Measurements from ENCODE around the gene BMPR1A. TPM values are rescaled to one million over a fixed set of nuclear protein-coding genes. Genes with fewer than 3 reads are reported as not detected.
"Not testable (repeated sequence)": the region's sequence is repeated elsewhere in the genome, so short reads cannot be mapped to it uniquely, and the experiment has no call there.

Gene BMPR1A
- total and polyA plus RNA-seq, 4 experiments from 2014 or later, result 4.7 to 21.0 (median 10.4) TPM

GRCh38 chr10:86929468-86930380 is 173.3 kb downstream of the BMPR1A start:
- Mint-ChIP-seq H3K4me1 (no peaks in the 10 kb centered on the region), H3K4me3 (no peak overlapping the region), H3K9me3 (no peaks in the 10 kb centered on the region), H3K27ac (peak overlapping the region in 1 of 7 donors; percentile 14), H3K27me3 (no peaks in the 10 kb centered on the region), H3K36me3 (peaks cover 6 to 8% of the 10 kb centered on the region in 2 donors)
- Histone ChIP-seq H3K36me3 (ENCODE audit: insufficient read depth, low read length) (no peaks in the 10 kb centered on the region), H3K4me3 (ENCODE audit: low read length in 2 of 2) (no peak overlapping the region), H3K4me1 (ENCODE audit: insufficient read depth, low read length) (no peaks in the 10 kb centered on the region), H3K27me3 (ENCODE audit: insufficient read depth, low read length) (no peaks in the 10 kb centered on the region), H3K27ac (ENCODE audit: low read depth, low read length) (no peak overlapping the region), H3K9me3 (ENCODE audit: control insufficient read depth in 1 of 2, low read length in 2 of 2) (no peaks in the 10 kb centered on the region)
- ChIA-PET CTCF (ENCODE audit: partially characterized antibody) (interaction anchor here (1.1 kb wide), 1 partner anchor 9 kb away, joined by 3 read pairs; no protein-coding TSS in a partner anchor), POLR2A (ENCODE audit: partially characterized antibody) (no interaction called here)
- intact Hi-C loops (cut with micrococcal nuclease), result no loop called here
- no peak for DNase-seq

- Mint-ChIP-seq H3K4me3 (no peak overlapping the region), H3K9me3 (peaks cover 0 to 1% (median 0%) of the 10 kb centered on the region in 8 donors), H3K27ac (peak overlapping the region in 1 of 7 donors; percentile 51), H3K27me3 (no peaks in the 10 kb centered on the region), H3K4me1 (no peaks in the 10 kb centered on the region), H3K36me3 (peaks cover 6 to 8% of the 10 kb centered on the region in 2 donors)
- Histone ChIP-seq H3K4me1 (ENCODE audit: insufficient read depth, low read length) (no peaks in the 10 kb centered on the region), H3K36me3 (ENCODE audit: insufficient read depth, low read length) (no peaks in the 10 kb centered on the region), H3K27me3 (ENCODE audit: insufficient read depth, low read length) (no peaks in the 10 kb centered on the region), H3K4me3 (ENCODE audit: low read length in 2 of 2) (no peak overlapping the region), H3K27ac (ENCODE audit: low read depth, low read length) (no peak overlapping the region), H3K9me3 (ENCODE audit: control insufficient read depth in 1 of 2, low read length in 2 of 2) (no peaks in the 10 kb centered on the region)
- ChIA-PET POLR2A (ENCODE audit: partially characterized antibody) (no interaction called here), CTCF (ENCODE audit: partially characterized antibody) (no interaction called here)
- no peak for DNase-seq
- intact Hi-C loops (cut with micrococcal nuclease), result no loop called here
Observed at GRCh38 chr10:86931872-86932271, 175.5 kb downstream of the BMPR1A start.

GRCh38 chr10:86932674-86933073 is 176.3 kb downstream of the BMPR1A start:
- no peaks in the 10 kb centered on the region for H3K4me1 ChIP-seq (ENCODE audit: insufficient read depth, low read length)
- no peak for DNase-seq
- H3K27ac ChIP-seq (ENCODE audit: low read depth, low read length), result no peak overlapping the region
- peaks cover 0 to 1% (median 0%) of the 10 kb centered on the region in 8 donors for H3K9me3 Mint-ChIP-seq
- intact Hi-C loops (cut with micrococcal nuclease), result no loop called here
- peaks cover 6 to 8% of the 10 kb centered on the region in 2 donors for H3K36me3 Mint-ChIP-seq
- peak overlapping the region in 3 of 7 donors; percentile 20 to 52 (median 46) for H3K27ac Mint-ChIP-seq
- POLR2A ChIA-PET (ENCODE audit: partially characterized antibody), result no interaction called here
- no peaks in the 10 kb centered on the region for H3K27me3 Mint-ChIP-seq
- H3K9me3 ChIP-seq (ENCODE audit: control insufficient read depth in 1 of 2, low read length in 2 of 2), result no peaks in the 10 kb centered on the region
- H3K27me3 ChIP-seq (ENCODE audit: insufficient read depth, low read length), result no peaks in the 10 kb centered on the region
- no peak overlapping the region for H3K4me3 Mint-ChIP-seq
- CTCF ChIA-PET (ENCODE audit: partially characterized antibody), result interaction anchor here (1.3 kb wide), 1 partner anchor 34 kb away, joined by 3 read pairs; no protein-coding TSS in a partner anchor
- H3K4me3 ChIP-seq (ENCODE audit: low read length in 2 of 2), result no peak overlapping the region
- H3K36me3 ChIP-seq (ENCODE audit: insufficient read depth, low read length), result no peaks in the 10 kb centered on the region
- no peaks in the 10 kb centered on the region for H3K4me1 Mint-ChIP-seq

GRCh38 chr10:86934162-86934711 is 177.8 kb downstream of the BMPR1A start:
- POLR2A ChIA-PET (ENCODE audit: partially characterized antibody); intact Hi-C loops (cut with micrococcal nuclease); H3K36me3 Mint-ChIP-seq; H3K4me3 Mint-ChIP-seq; H3K27me3 Mint-ChIP-seq; H3K9me3 ChIP-seq (ENCODE audit: control insufficient read depth in 1 of 2, low read length in 2 of 2); H3K27me3 ChIP-seq (ENCODE audit: insufficient read depth, low read length); H3K4me1 ChIP-seq (ENCODE audit: insufficient read depth, low read length); H3K27ac ChIP-seq (ENCODE audit: low read depth, low read length); H3K36me3 ChIP-seq (ENCODE audit: insufficient read depth, low read length); DNase-seq; CTCF ChIA-PET (ENCODE audit: partially characterized antibody); H3K4me1 Mint-ChIP-seq; H3K4me3 ChIP-seq (ENCODE audit: low read length in 2 of 2); H3K9me3 Mint-ChIP-seq: not testable (repeated sequence)
- peak overlapping the region in 1 of 7 donors; percentile 22 for H3K27ac Mint-ChIP-seq

- Histone ChIP-seq H3K27me3 (ENCODE audit: insufficient read depth, low read length) (no peaks in the 10 kb centered on the region), H3K4me1 (ENCODE audit: insufficient read depth, low read length) (no peaks in the 10 kb centered on the region), H3K9me3 (ENCODE audit: control insufficient read depth in 1 of 2, low read length in 2 of 2) (no peaks in the 10 kb centered on the region), H3K27ac (ENCODE audit: low read depth, low read length) (no peak overlapping the region), H3K4me3 (ENCODE audit: low read length in 2 of 2) (no peak overlapping the region), H3K36me3 (ENCODE audit: insufficient read depth, low read length) (no peaks in the 10 kb centered on the region)
- H3K4me1 Mint-ChIP-seq, result peaks cover 0 to 7% (median 3%) of the 10 kb centered on the region in 4 donors
- DNase-seq, result no peak
- H3K27me3 Mint-ChIP-seq, result no peaks in the 10 kb centered on the region
- ChIA-PET CTCF (ENCODE audit: partially characterized antibody) (interaction anchor here (4.7 to 6.7 kb wide), 3 partner anchors 14 to 31 kb away, joined by 32 to 97 read pairs (median 35); partner anchors contain the start of gene ADIRF), POLR2A (ENCODE audit: partially characterized antibody) (no interaction called here)
- H3K4me3 Mint-ChIP-seq, result no peak overlapping the region
- peaks cover 0 to 2% of the 10 kb centered on the region in 2 donors for H3K36me3 Mint-ChIP-seq
- H3K9me3 Mint-ChIP-seq, result peaks cover 0 to 4% (median 0%) of the 10 kb centered on the region in 8 donors
- peak overlapping the region in 3 of 7 donors; percentile 29 to 43 (median 42) for H3K27ac Mint-ChIP-seq
- intact Hi-C loops (cut with micrococcal nuclease), result loop anchor here (5.0 kb wide), 1 partner anchor 115 kb away; no protein-coding TSS in a partner anchor
Observed at GRCh38 chr10:86936661-86937501, 180.5 kb downstream of the BMPR1A start.

GRCh38 chr10:86937502-86938154 is 181.2 kb downstream of the BMPR1A start:
- no peaks in the 10 kb centered on the region for H3K36me3 ChIP-seq (ENCODE audit: insufficient read depth, low read length)
- H3K27me3 ChIP-seq (ENCODE audit: insufficient read depth, low read length), result no peaks in the 10 kb centered on the region
- intact Hi-C loops (cut with micrococcal nuclease), result loop anchor here (5.0 kb wide), 1 partner anchor 115 kb away; no protein-coding TSS in a partner anchor
- H3K4me1 ChIP-seq (ENCODE audit: insufficient read depth, low read length), result no peaks in the 10 kb centered on the region
- ChIA-PET POLR2A (ENCODE audit: partially characterized antibody) (no interaction called here), CTCF (ENCODE audit: partially characterized antibody) (interaction anchor here (1.6 to 6.7 kb wide), 5 partner anchors 11 to 156 kb away, joined by 6 to 97 read pairs (median 32); partner anchors contain the start of gene ADIRF)
- Mint-ChIP-seq H3K36me3 (no peaks in the 10 kb centered on the region), H3K4me1 (peaks cover 0 to 7% (median 3%) of the 10 kb centered on the region in 4 donors), H3K9me3 (peaks cover 0 to 4% (median 0%) of the 10 kb centered on the region in 8 donors), H3K4me3 (no peak overlapping the region), H3K27me3 (no peaks in the 10 kb centered on the region), H3K27ac (peak overlapping the region in 3 of 7 donors; percentile 20 to 42 (median 38))
- DNase-seq, result no peak
- H3K9me3 ChIP-seq (ENCODE audit: control insufficient read depth in 1 of 2, low read length in 2 of 2), result no peaks in the 10 kb centered on the region
- H3K4me3 ChIP-seq (ENCODE audit: low read length in 2 of 2), result no peak overlapping the region
- no peak overlapping the region for H3K27ac ChIP-seq (ENCODE audit: low read depth, low read length)

Data from CD4-positive, alpha-beta memory T cell (primary cell).